Fibroblast of villous mesenchyme (primary cell): ENCODE results near the gene RERE. TPM values are rescaled to one million over a fixed set of nuclear protein-coding genes. Genes with fewer than 3 reads are reported as not detected.
A peak's percentile ranks its signal among the peaks of the same experiment; 100 is the strongest.
"Not testable (repeated sequence)": the region's sequence is repeated elsewhere in the genome, so short reads cannot be mapped to it uniquely, and the experiment has no call there.

ENCODE experiments used
- DNase-seq: peaks from one replicate; pipeline ENCODE4 v3.0.0-alpha.2; 2010; ENCODE audit warnings: low read depth
- H3K4me3 ChIP-seq: 2 replicates; pipeline ENCODE4 v1.5.1; 2011; ENCODE audit warnings: low read depth, mild to moderate bottlenecking, low read length
- total RNA-seq: library from RNA; depleted of rRNA; stranded (reverse); fragments of >200 nt; gene quantifications from 2 replicates; pipeline ENCODE4 v1.2.3, GENCODE V29; 2012
- TF ChIP-seq, protein P1 (sequence below): IDR thresholded peaks from 2 replicates; pipeline ENCODE4 v1.5.1; 2012; ENCODE audit warnings: low read depth, mild to moderate bottlenecking, low read length; ENCODE audit not compliant: insufficient read depth

RERE gene
- total RNA-seq, 1 donor, result 51.4 TPM

DNA sequence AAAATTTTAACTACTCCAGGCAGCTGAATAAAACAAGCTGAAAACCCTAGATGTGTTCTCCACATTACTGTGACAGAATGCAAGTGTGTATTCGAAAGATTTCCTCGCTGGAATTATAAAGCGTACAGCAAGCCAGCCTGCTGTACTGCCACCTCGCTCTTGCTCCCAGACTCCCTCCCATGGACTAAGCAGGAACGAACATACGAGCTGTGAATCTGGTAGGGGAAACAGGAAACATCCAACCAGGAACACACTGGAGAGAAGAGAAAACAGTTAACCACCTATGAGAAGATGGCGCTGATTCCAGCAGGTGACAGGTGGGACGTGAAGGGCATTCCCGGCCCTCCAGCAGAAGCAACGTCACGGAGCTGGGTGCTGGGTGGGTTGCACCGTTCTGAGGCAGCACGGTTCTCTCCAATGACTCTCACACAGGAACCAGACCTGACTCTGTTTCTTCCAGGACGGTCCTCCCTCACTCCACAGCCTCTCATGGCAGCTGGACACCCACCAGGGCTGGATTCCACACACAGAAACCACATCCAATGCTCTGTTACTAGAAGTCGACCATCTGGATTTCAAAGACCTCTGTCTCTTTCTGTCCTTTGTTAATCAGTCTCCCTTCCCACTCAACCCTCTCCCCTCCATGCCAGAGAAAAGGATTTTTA lies 219.2 kb downstream of the RERE start:
- peak; percentile 76 for DNase-seq

DNA sequence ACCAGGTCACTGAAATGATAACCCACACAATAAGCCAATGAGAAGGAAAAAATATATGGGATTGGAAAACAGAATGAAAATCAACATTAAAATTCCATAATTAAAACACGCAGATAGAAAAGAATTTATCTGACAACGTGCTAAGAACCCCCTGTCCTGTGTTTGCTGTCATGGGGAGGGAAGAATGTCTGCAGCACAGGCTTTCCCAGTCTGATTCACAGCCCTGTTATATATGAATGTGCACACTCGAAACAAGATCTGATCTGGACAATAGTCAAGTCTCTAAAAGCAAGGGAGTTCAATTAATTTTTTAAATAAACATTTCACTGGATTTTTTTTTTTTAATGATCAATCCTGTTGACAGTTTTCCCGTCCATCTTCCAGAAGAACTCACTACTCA lies 220.0 kb downstream of the RERE start:
- TF ChIP-seq, protein P1, sequence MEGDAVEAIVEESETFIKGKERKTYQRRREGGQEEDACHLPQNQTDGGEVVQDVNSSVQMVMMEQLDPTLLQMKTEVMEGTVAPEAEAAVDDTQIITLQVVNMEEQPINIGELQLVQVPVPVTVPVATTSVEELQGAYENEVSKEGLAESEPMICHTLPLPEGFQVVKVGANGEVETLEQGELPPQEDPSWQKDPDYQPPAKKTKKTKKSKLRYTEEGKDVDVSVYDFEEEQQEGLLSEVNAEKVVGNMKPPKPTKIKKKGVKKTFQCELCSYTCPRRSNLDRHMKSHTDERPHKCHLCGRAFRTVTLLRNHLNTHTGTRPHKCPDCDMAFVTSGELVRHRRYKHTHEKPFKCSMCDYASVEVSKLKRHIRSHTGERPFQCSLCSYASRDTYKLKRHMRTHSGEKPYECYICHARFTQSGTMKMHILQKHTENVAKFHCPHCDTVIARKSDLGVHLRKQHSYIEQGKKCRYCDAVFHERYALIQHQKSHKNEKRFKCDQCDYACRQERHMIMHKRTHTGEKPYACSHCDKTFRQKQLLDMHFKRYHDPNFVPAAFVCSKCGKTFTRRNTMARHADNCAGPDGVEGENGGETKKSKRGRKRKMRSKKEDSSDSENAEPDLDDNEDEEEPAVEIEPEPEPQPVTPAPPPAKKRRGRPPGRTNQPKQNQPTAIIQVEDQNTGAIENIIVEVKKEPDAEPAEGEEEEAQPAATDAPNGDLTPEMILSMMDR, result no peak
- DNase-seq, result no peak
- H3K4me3 ChIP-seq, result no peak overlapping the region

More for the DNA sequence above, 219.2 kb downstream of the RERE start:
- no peak overlapping the region for H3K4me3 ChIP-seq
- TF ChIP-seq, protein P1, result peak; percentile 60

DNA sequence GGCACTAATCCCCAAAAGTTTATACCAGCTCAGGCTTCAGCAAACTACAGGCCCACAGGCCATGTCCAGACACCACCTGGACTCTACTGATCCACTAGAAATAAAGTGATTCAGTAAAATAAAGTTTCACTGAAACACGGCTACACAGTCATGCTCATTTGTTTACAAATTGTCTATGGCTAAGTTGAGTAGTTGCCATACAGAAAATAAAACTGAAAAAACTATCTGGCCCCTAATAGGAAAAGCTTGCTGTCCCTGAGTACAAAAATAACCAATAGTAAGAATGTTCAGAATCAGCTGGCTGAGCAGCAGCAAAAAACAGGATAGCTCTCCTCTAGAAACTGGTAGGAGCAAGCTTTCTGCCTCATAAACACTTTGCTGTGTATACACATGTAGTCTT lies 221.5 kb downstream of the RERE start:
- TF ChIP-seq, protein P1, result no peak
- H3K4me3 ChIP-seq, result no peak overlapping the region
- DNase-seq, result peak; percentile 46

DNA sequence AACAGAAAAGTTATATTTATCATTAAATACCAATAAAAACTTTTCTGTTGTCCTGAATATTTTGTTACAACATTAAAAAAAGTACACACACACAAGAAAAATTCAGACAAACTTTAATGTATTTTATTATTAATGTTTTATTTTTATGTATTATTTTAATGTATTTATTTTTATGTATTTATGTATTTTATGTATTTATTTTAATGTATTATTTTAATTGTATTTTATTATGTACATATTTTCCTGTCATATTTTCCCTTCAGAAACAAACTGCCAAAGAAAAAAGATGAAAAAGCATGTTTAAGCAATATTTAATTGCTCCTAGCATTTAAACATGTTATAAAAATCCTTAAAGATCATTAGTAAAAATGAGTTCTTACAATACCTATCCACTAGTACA lies 222.1 kb downstream of the RERE start:
- TF ChIP-seq, protein P1, result no peak
- DNase-seq, result no peak
- no peak overlapping the region for H3K4me3 ChIP-seq

DNA sequence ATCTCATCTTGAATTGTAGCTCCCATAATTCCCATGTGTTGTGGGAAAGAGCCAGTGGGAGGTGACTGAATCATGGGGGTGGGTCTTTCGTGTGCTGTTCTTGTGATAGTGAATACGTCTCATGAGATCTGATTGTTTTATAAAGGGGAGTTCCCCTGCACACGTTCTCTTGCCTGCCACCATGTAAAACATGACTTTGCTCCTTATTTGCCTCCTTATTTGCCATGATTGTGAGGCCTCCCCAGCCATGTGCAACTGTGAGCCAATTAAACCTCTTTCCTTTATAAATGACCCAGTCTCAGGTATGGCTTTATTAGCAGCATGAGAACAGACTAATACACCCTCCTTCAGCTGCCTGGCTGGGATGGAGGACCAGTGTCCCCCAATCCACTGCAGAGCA lies 224.1 kb downstream of the RERE start:
- not testable (repeated sequence) for H3K4me3 ChIP-seq, DNase-seq

DNA sequence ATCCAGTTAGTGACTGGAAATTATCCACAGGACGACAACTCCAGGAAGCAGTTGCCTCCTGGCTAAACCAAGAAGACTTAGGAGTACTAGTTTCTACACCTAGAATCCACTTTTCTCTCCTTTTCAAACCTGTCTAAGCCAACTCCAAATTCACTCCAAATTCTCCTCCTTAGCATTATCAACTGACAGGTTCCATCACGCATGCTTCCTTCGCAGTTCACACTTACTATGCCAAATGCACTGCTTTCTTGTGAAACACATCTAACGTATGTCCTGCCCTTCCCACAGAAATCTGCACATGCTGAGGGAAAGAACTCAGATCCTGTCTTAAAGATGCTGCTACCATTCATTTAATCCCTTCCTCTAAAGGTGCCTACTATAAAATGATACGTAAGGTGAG lies 225.9 kb downstream of the RERE start:
- DNase-seq, result no peak
- H3K4me3 ChIP-seq, result no peak overlapping the region
- TF ChIP-seq, protein P1, result no peak

DNA sequence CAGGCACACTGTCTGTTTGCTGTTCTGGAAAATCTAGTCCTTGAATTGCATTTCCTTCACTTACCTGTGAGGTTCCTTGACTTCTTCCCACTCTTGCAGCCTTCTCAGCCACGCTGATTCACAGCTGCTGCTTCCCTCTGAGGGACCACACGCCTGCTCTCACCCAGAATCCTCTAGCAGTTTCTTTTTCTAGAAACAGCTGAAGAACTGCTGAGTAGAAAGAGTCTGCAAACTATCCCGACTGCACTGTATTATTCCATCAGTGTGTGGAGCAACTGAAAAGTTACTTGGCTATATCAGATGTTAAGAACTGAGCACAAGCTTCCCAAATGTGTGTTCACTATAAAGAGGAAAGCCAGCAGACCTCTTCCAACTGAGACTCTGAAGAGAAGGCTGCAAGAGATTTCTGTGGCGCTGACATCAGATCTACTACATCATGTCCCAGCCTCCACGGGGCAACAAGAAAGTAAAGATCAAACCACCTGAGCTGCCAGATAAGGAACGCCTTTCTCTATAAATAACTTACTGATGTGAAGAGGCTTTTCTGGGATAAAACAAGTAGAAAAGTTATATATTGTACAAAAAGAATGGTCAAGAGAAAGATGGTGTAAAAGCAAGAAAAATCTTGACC lies 226.6 kb downstream of the RERE start:
- TF ChIP-seq, protein P1, result no peak
- peak; percentile 32 for DNase-seq
- no peak overlapping the region for H3K4me3 ChIP-seq
